Heart left ventricle (tissue), 13 donors: ENCODE data around the gene ACKR2.

Experiments used
- POLR2A ChIP-seq, 2 donors: fragments of 450-650 bp; IDR thresholded peaks; one replicate each; pipeline ENCODE4 v1.6.1; 2017; ENCODE audit warnings: antibody characterized with exemption in 2 of 2, mild to moderate bottlenecking in 2 of 2, moderate library complexity in 2 of 2
- TF ChIP-seq, protein P1 (sequence below), 12 donors: fragments of 200-600 bp; sonication (generic) in 4 of 12; IDR thresholded peaks; one replicate each; pipeline versions ENCODE4 v1.5.0 to v1.8.0; 2018 to 2022; ENCODE audit warnings: antibody characterized with exemption in 12 of 12, mild to moderate bottlenecking in 5 of 12
- donor health status: ischemic (EF 13 %, LVEDD 7.1; RV severe dilation, severe dysfunction).
- donor health status: DM: no; HTN: yes; CAD: no.
- donor health status: DM: no; HTN: no; CAD: no.
- donor health status: ischemic (EF 25% LVEDD 6.9; RV normal size, moderate dysfunction).
- donor health status: ischemic (EF 25% LVEDD 5.7; RV mildly dilated, moderate dysfunction).
- donor health status: ischemic (EF 35%, LVEDD 5.7; RV mildly dilated, moderate dysfunction).
- donor health status: nonischemic (EF 11% LVEDD 7.7; RV severe dilation, severe dysfunction).
- donor health status: DM: yes; HTN: yes; CAD: no.
- donor health status: PGD.
- donor health status: ischemic (EF 29% LVEDD 5.4; RV normal size, mild dysfunction).
- donor health status: nonischemic (EF 23%, LVEDD 6.1; RV moderate dilation, normal function).

GRCh38 chr3:42844815-42845214 is 35.6 kb downstream of the ACKR2 start:
- TF ChIP-seq, protein P1, sequence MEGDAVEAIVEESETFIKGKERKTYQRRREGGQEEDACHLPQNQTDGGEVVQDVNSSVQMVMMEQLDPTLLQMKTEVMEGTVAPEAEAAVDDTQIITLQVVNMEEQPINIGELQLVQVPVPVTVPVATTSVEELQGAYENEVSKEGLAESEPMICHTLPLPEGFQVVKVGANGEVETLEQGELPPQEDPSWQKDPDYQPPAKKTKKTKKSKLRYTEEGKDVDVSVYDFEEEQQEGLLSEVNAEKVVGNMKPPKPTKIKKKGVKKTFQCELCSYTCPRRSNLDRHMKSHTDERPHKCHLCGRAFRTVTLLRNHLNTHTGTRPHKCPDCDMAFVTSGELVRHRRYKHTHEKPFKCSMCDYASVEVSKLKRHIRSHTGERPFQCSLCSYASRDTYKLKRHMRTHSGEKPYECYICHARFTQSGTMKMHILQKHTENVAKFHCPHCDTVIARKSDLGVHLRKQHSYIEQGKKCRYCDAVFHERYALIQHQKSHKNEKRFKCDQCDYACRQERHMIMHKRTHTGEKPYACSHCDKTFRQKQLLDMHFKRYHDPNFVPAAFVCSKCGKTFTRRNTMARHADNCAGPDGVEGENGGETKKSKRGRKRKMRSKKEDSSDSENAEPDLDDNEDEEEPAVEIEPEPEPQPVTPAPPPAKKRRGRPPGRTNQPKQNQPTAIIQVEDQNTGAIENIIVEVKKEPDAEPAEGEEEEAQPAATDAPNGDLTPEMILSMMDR (IDR thresholded peaks at IDR 0.05), result no peak
- TF ChIP-seq POLR2A (IDR thresholded peaks at IDR 0.05), result no peak
